H54 (cell line): ENCODE data around the gene LRRC9.
"Not testable (repeated sequence)": the region's sequence is repeated elsewhere in the genome, so short reads cannot be mapped to it uniquely, and the experiment has no call there.

ENCODE experiments used
- DNase-seq: peaks from one replicate; pipeline ENCODE4 v3.0.0; 2011; ENCODE audit warnings: low spot score, mixed read lengths; ENCODE audit not compliant: insufficient read length
- FAIRE-seq: peaks from 3 replicates; lab custom pipeline; 2011; peaks lifted over from hg19 to GRCh38; lab: Jason Lieb, UNC
- POLR2A ChIP-seq: IDR thresholded peaks from 2 replicates; pipeline ENCODE4 v1.6.1; 2011; ENCODE audit warnings: low read depth, mild to moderate bottlenecking, low read length

LRRC9 gene

DNA sequence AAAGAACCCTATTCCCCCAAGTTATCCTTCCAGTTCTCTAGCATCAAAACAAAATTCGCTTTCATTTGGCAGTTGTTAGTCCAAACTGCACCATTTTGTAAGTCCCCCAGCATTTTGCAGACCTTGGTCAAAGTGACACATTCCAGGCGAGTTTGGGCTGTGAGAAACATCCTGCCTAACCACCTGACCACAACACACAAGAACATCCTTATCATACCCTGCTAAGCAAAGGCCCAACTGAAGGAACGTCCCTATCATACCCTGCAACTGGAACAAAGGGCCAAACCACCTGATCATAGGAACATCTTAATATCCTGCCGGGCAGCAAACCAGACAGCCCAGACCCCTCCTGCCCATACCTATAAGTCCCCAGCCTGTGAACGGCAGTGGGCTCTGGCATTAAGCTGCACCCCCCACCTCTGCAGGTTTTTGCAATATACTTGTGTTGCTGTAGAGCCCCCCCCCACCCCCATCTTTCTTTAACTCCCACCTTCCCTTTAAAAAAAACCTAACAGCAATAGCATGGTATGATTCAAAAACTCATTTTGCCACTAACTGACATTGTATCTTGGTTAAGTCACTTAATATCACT, 174.5 kb downstream of the LRRC9 start:
- TF ChIP-seq POLR2A: no peak
- FAIRE-seq (peak; percentile 97), DNase-seq (no peak)

DNA sequence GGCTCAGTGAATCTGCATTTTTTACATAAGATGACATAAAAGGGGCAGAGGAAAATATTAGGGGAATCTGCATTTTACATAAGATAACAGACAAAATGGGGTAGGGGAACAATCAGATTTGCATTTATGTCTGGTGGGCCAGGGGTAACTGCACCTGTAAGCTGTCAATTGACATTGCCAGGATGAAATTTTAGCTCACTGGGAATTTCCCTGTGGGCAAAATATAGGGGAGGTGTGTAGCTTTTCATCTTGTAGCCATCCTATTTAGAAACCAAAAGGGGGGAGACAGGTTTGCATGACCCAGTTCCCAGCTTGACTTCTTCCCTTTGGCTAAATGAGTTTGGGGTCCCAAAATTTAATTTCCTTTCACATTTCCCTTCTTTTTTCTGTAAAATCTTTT, 175.3 kb downstream of the LRRC9 start:
- no peak for TF ChIP-seq POLR2A
- DNase-seq: no peak
- FAIRE-seq: no peak

DNA sequence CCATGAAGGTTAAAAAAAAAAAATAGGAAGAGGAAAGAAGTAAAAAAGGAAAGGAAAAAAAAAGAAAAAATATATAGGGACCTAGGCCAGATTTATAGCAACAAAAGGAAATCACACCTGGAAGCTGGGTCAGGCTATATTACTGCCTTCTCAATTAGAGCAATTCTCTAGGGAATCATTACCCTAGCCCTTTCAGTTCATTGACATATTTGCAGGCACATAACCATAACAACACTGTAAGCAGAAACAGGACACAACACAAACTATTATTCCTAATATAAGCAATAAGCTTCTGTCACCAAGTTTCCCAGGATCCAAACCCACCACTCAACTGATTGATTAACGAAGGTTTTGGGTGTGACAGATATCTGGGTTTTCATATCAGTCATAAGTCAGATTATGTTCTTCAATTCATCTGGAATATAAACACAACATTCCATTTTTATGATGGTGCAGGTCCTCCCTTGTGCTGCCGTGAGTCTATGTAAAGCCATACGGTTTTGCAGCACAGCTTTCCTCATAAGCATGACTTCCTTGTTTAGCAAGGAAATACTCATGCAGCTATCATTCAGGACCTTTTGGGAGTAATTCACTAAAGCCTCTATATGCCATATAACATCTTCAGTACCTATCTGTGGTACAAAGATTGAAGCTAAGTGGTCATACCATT, 176.0 kb downstream of the LRRC9 start:
- FAIRE-seq: no peak
- no peak for DNase-seq
- no peak for TF ChIP-seq POLR2A

DNA sequence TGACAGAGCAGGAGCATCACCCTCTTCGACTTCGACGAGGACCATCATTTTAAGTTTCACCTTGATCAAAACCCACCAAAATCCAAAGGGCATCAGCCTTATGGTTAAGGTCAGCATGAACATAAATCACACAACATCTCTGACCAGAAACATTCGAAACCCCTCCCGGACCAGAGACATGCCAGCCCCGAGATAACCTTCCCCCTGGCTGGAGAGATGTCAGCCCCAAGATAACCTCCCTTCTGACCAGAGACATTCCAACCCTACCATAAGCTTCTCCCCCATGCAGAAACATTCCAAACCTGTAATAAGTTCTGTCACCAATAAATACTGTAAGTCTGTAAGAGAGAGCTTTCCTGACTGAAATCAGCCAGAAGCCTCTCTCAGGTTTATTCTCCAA, 178.0 kb downstream of the LRRC9 start:
- no peak for DNase-seq
- no peak for FAIRE-seq
- TF ChIP-seq POLR2A: no peak

DNA sequence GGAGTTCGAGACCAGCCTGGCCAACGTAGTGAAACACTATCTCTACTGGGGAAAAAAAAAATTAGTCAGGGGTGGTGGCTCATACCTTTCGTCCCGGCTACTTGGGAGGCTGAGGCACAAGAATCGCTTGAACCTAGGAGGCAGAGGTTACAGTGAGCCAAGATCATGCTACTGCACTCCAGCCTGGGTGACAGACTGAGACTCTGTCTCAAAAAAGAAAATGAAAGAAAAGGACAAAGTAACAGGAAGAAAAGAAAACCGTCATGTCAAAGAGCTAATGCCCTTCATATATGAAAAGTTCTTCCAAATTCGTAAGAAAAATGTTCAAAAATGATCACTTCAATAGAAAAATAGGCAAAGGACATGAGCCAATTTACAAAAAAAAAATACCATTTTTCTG, 179.9 kb downstream of the LRRC9 start:
- DNase-seq, FAIRE-seq: not testable (repeated sequence)

DNA sequence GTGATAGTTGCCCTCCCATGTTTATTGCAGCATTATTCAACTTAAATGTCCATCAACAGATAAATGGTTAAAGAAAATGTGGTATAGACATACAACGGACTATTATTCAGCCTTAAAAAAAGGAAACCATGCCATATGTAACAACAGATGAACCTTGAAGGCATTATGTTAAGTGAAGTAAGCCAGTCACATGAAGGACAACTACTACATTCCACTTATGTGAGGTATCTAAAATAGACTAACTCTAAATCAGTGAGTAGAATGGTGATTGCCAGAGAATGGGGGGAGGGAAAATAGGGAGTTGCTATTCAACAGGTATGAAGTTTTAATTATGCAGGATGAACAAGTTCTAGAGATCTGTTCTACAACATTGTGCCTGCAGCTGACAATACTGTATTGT, 181.8 kb downstream of the LRRC9 start:
- peak; percentile 15 for FAIRE-seq
- DNase-seq: no peak
- TF ChIP-seq POLR2A: no peak

DNA sequence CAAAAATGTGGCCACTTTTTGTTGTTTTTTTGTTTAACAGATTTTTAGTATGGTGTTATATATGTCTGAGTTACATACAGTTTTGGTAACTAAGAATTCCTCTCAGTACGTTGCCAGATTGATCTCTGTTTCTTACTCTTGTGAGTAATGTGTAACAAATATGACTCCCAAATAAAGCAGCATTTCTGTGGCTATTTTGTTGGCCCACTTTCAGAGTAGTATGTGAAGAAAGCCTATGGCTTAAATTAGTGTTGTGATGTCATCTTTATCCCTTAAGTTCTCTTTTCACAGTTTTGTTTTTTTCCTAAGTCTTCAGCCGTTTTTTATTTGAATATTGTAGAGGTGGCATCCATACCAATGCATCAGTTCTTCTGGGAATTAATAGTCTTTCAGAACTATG, 182.4 kb downstream of the LRRC9 start:
- peak; percentile 52 for FAIRE-seq
- no peak for DNase-seq
- TF ChIP-seq POLR2A: no peak

DNA sequence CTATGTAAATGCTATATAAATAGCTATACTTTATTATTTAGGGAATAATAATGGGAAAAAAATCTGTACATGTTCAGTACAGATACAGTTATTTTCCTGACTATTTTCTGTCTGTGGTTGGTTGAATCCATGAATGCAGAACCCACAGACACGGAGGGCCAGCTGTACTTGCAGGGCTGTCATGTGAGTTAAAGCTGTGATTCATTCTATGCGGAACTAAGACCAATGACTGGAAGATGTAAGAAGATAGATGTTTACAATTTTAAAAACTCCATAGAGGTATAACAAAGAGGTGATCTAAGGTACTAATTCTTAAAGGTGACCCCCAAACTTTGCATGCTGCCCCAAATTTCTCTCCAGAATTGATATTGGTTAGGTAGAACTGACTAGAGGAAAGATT, 186.4 kb downstream of the LRRC9 start:
- DNase-seq (no peak), FAIRE-seq (no peak)
- TF ChIP-seq POLR2A: no peak

DNA sequence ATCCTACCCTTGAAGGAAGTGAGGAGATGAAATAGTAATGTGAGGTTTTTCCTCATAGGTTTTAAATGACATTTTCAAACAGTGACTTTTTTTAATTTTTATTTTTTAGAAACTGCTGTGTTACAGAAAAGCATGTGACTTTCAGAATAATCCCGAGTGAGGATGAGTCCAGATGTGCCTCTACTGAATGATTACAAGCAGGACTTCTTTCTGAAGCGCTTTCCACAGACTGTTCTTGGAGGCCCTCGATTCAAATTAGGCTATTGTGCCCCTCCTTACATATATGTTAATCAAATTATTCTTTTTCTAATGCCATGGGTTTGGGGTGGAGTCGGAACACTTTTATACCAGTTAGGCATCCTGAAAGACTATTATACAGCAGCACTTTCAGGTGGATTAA, 187.5 kb downstream of the LRRC9 start:
- no peak for FAIRE-seq
- DNase-seq: no peak
- TF ChIP-seq POLR2A: no peak

DNA sequence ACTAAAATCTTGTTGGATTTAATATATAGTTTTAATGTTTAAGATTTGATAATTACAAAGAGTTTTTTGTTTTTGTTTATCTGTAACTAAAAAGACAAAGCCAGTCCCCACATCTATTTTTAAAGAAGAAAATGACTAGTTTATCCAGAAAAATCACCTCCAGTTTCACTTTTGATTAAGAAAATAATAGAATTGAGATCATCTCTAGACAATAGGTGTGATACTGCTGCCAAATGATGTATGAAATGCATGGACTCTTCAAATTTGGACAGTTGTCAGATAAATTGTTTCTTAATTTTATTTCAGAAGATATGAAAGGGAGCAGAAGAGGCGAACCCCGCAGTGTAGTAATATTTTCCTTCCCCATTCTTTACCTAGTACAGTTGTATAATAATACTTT, 191.8 kb downstream of the LRRC9 start:
- FAIRE-seq: no peak
- no peak for TF ChIP-seq POLR2A
- no peak for DNase-seq
